PC-9 (cell line): ENCODE data around the gene ASF1A. TPM values are rescaled to one million over a fixed set of nuclear protein-coding genes. Genes with fewer than 3 reads are reported as not detected.

ENCODE experiments used
- BruUV-seq: library from RNA; stranded (reverse); fragments of 400-500 nt; replicated peaks from 2 replicates; lab custom pipeline; 2021; lab: Mats Ljungman, UMichigan
- CTCF ChIA-PET: fragments of 300-600 bp; sonication (Branson Sonifier 250); formaldehyde crosslinking; loops from one replicate; lab custom pipeline; 2022; ENCODE audit warnings: antibody characterized with exemption; lab: Charles Lee
- POLR2A ChIA-PET: fragments of 300-600 bp; sonication (Branson Sonifier 250); formaldehyde crosslinking; loops from one replicate; lab custom pipeline; 2022; ENCODE audit warnings: antibody characterized with exemption; ENCODE audit not compliant: unreplicated experiment; lab: Charles Lee
- DNase-seq, 2 experiments: peaks; one replicate each; pipeline versions ENCODE4 v3.0.0 to v3.0.0-alpha.2; 2015 to 2022; ENCODE audit warnings: mixed read lengths in 1 of 2
- H2AFZ ChIP-seq: fragments of 200-600 bp; sonication (generic); 2 replicates; pipeline ENCODE4 v1.8.1; 2017; ENCODE audit warnings: antibody characterized with exemption
- H3F3A ChIP-seq: fragments of 200-600 bp; sonication (generic); 2 replicates; pipeline ENCODE4 v1.8.1; 2017; ENCODE audit warnings: antibody characterized with exemption, mild to moderate bottlenecking, low read depth; ENCODE audit not compliant: insufficient read depth
- H3K27ac ChIP-seq: fragments of 200-600 bp; sonication (generic); 2 replicates; pipeline ENCODE4 v1.6.1; 2016; ENCODE audit warnings: mixed run types
- H3K27me3 ChIP-seq: fragments of 200-600 bp; sonication (generic); 2 replicates; pipeline ENCODE4 v1.6.1; 2016; ENCODE audit warnings: low read depth, mixed run types; ENCODE audit not compliant: insufficient read depth
- H3K36me3 ChIP-seq: fragments of 200-600 bp; sonication (generic); 2 replicates; pipeline ENCODE4 v1.6.1; 2016; ENCODE audit warnings: low read depth, mixed run types
- H3K4me1 ChIP-seq: fragments of 200-600 bp; sonication (generic); replicated peaks from 2 replicates; pipeline ENCODE4 v1.6.1; 2016; ENCODE audit warnings: mixed run types; ENCODE audit not compliant: insufficient read depth
- H3K4me2 ChIP-seq: fragments of 200-600 bp; sonication (generic); 2 replicates; pipeline ENCODE4 v1.6.1; 2017; ENCODE audit warnings: mixed run types
- H3K4me3 ChIP-seq: fragments of 200-600 bp; sonication (generic); 2 replicates; pipeline ENCODE4 v1.6.1; 2016; ENCODE audit warnings: mixed run types
- H3K79me2 ChIP-seq: fragments of 200-600 bp; sonication (generic); 2 replicates; pipeline ENCODE4 v1.6.1; 2017; ENCODE audit warnings: low read depth, mixed run types
- H3K9me2 ChIP-seq: fragments of 200-600 bp; sonication (generic); 2 replicates; pipeline ENCODE4 v1.8.1; 2017; ENCODE audit warnings: mild to moderate bottlenecking; ENCODE audit not compliant: insufficient read depth
- H3K9me3 ChIP-seq: fragments of 200-600 bp; sonication (generic); 2 replicates; pipeline ENCODE4 v1.8.1; 2016; ENCODE audit warnings: low read depth; ENCODE audit not compliant: insufficient read depth
- H4K20me1 ChIP-seq: fragments of 200-600 bp; sonication (generic); 2 replicates; pipeline ENCODE4 v1.8.1; 2017; ENCODE audit not compliant: insufficient read depth
- CTCF ChIP-seq: fragments of 200-600 bp; sonication (generic); conservative IDR thresholded peaks from 2 replicates; pipeline ENCODE4 v1.6.1; 2017; ENCODE audit warnings: mixed run types, antibody characterized with exemption, mild to moderate bottlenecking, moderate library complexity
- EZH2 ChIP-seq: fragments of 200-600 bp; sonication (generic); IDR thresholded peaks from 2 replicates; pipeline ENCODE4 v1.8.0; 2017; ENCODE audit warnings: antibody characterized with exemption, low read depth
- intact Hi-C: fragments of 100-400 bp; cut with micrococcal nuclease; formaldehyde crosslinking; loops from one replicate; pipeline ENCODE4 v1.10.0; 2022; ENCODE audit not compliant: unreplicated experiment
- total RNA-seq: library from RNA; stranded (reverse); gene quantifications from 2 replicates; pipeline ENCODE4 v1.2.3, GENCODE V29; 2021

Gene ASF1A
- total RNA-seq, 1 experiment from 2014 or later, result 39.5 TPM

- DNase-seq, result peak; percentile 81 to 93
- Histone ChIP-seq H3K27ac (peak within 1 kb of the TSS; percentile 83), H2AFZ (peak within 1 kb of the TSS; percentile 95), H3K4me1 (peaks cover 44% of the 10 kb centered on the region), H3K9me3 (peaks cover 4% of the 10 kb centered on the region; the same call in 1 of the 2 replicates), H4K20me1 (no peaks in the 10 kb centered on the region), H3K9me2 (no peaks in the 10 kb centered on the region), H3K79me2 (peaks cover 57% of the 10 kb centered on the region), H3K4me3 (peak within 1 kb of the TSS; percentile 77), H3K27me3 (no peaks in the 10 kb centered on the region), H3F3A (peaks cover 38% of the 10 kb centered on the region), H3K4me2 (peak within 1 kb of the TSS; percentile 83), H3K36me3 (peaks cover 27% of the 10 kb centered on the region)
- intact Hi-C loops, result loop anchor here (1.0 kb wide), 1 partner anchor 40 kb away; the partner anchor contains the start of gene ASF1A
- BruUV-seq, result no TSS peak
- CTCF ChIA-PET, result interaction anchor here (0.6 kb wide), 1 partner anchor 579 kb away, joined by 4 read pairs; no protein-coding TSS in a partner anchor
- POLR2A ChIA-PET, result interaction anchor here (0.5 to 0.7 kb wide), 3 partner anchors 41 to 283 kb away, joined by 4 to 8 read pairs (median 6); partner anchors contain the start of gene CEP85L
- TF ChIP-seq EZH2 (no peak), CTCF (no peak)
Observed at GRCh38 chr6:118934461-118935330, 40.7 kb downstream of the ASF1A start, which contains the start of gene MCM9. MCM9 (minus strand) TSS chr6:118935159; CDS start chr6:118931723, 3,436 bp downstream.

GRCh38 chr6:118935331-118935668 lies 41.3 kb downstream of the ASF1A start:
- TF ChIP-seq CTCF (no peak), EZH2 (no peak)
- POLR2A ChIA-PET, result interaction anchor here (0.7 kb wide), 1 partner anchor 42 kb away, joined by 6 read pairs; no protein-coding TSS in a partner anchor
- Histone ChIP-seq H4K20me1 (no peaks in the 10 kb centered on the region), H3K9me3 (peaks cover 4% of the 10 kb centered on the region; the same call in 1 of the 2 replicates), H3K36me3 (peaks cover 26% of the 10 kb centered on the region), H3K27ac (peak overlapping the region; percentile 83), H3K4me3 (peak overlapping the region; percentile 77), H3K9me2 (no peaks in the 10 kb centered on the region), H3F3A (peaks cover 37% of the 10 kb centered on the region), H2AFZ (peak overlapping the region; percentile 95), H3K79me2 (peaks cover 55% of the 10 kb centered on the region), H3K4me1 (peaks cover 44% of the 10 kb centered on the region), H3K4me2 (peak overlapping the region; percentile 83), H3K27me3 (no peaks in the 10 kb centered on the region)
- BruUV-seq, result no TSS peak
- no peak for DNase-seq
- intact Hi-C loops, result no loop called here
- CTCF ChIA-PET, result interaction anchor here (0.6 kb wide), 1 partner anchor 578 kb away, joined by 4 read pairs; no protein-coding TSS in a partner anchor

GRCh38 chr6:118935978-118936703 lies 42.2 kb downstream of the ASF1A start:
- no peaks in the 10 kb centered on the region for H3K27me3 ChIP-seq

More at GRCh38 chr6:118935978-118936703, 42.2 kb downstream of the ASF1A start:
- no peaks in the 10 kb centered on the region for H4K20me1 ChIP-seq
- CTCF ChIA-PET, result no interaction called here
- H3F3A ChIP-seq, result peaks cover 29% of the 10 kb centered on the region
- no peak overlapping the region for H3K27ac ChIP-seq
- peak overlapping the region; percentile 77 for H3K4me3 ChIP-seq
- POLR2A ChIA-PET, result no interaction called here
- TF ChIP-seq EZH2, result no peak
- TF ChIP-seq CTCF, result no peak
- peaks cover 4% of the 10 kb centered on the region; the same call in 1 of the 2 replicates for H3K9me3 ChIP-seq
- no peak for DNase-seq
- BruUV-seq, result TSS peak; percentile 53
- no peaks in the 10 kb centered on the region for H3K9me2 ChIP-seq
- H2AFZ ChIP-seq, result peak overlapping the region; percentile 95; the same call in 1 of the 2 replicates
- H3K36me3 ChIP-seq, result peaks cover 18% of the 10 kb centered on the region
- H3K79me2 ChIP-seq, result peaks cover 47% of the 10 kb centered on the region
- H3K4me2 ChIP-seq, result peak overlapping the region; percentile 83
- intact Hi-C loops, result no loop called here
- peaks cover 37% of the 10 kb centered on the region for H3K4me1 ChIP-seq
